IPS-18a (cell line): Measurements from ENCODE around the gene DAB2IP.

Experiments used
- H3K27ac ChIP-seq: one replicate; pipeline ENCODE4 v1.5.1; 2013; ENCODE audit warnings: low read length
- H3K27me3 ChIP-seq: one replicate; pipeline ENCODE4 v1.6.1; 2013; ENCODE audit warnings: mild to moderate bottlenecking, low read length; ENCODE audit not compliant: control insufficient read depth, insufficient read depth
- H3K36me3 ChIP-seq: one replicate; pipeline ENCODE4 v1.6.1; 2013; ENCODE audit warnings: low read depth, low read length; ENCODE audit not compliant: control insufficient read depth
- H3K4me1 ChIP-seq: one replicate; pipeline ENCODE4 v1.6.1; 2013; ENCODE audit warnings: low read depth, low read length; ENCODE audit not compliant: control insufficient read depth
- H3K4me3 ChIP-seq: one replicate; pipeline ENCODE4 v1.5.1; 2013; ENCODE audit warnings: low read length
- H3K9ac ChIP-seq: one replicate; pipeline ENCODE4 v1.6.1; 2013; ENCODE audit warnings: mild to moderate bottlenecking, low read length, moderate library complexity
- H3K9me3 ChIP-seq: one replicate; pipeline ENCODE4 v1.6.1; 2013; ENCODE audit warnings: low read depth, low read length; ENCODE audit not compliant: control insufficient read depth

DAB2IP gene

DNA sequence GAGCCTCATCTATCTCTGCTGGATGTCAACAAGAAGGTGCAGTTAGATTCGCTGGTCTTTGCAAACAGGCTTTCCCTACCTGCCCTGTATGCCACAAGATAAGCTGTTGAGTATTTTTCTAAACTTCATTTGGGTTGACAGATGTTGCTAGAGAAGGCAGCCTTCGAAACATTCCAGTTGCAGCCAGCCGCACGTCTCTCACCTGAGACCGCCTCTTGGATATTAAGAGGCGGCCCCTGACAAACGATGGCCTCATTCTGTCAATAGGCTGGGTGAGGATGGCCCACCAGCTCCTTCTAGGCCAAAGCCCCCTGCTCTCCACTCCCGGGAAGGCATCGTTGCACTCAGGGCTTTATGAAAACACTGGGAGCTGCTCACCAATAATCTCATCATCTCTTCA, 181.6 kb downstream of the DAB2IP start:
- no peaks in the 10 kb centered on the region for H3K4me1 ChIP-seq
- no peaks in the 10 kb centered on the region for H3K9me3 ChIP-seq
- H3K27ac ChIP-seq = no peak overlapping the region
- H3K27me3 ChIP-seq = no peaks in the 10 kb centered on the region
- no peak overlapping the region for H3K9ac ChIP-seq
- H3K36me3 ChIP-seq = no peaks in the 10 kb centered on the region
- H3K4me3 ChIP-seq = no peak overlapping the region
